GM12878 (cell line): Measurements from ENCODE around the gene PRICKLE3.
"Not testable (repeated sequence)": the region's sequence is repeated elsewhere in the genome, so short reads cannot be mapped to it uniquely, and the experiment has no call there.

Experiments
- BCL11A ChIP-seq: IDR thresholded peaks from 2 replicates; pipeline ENCODE4 v1.6.1; 2011; ENCODE audit warnings: low read depth, low read length
- BHLHE40 ChIP-seq, 2 experiments: fragments of 450-650 bp in 1 of 2; IDR thresholded peaks; 2 replicates each; pipeline ENCODE4 v1.6.1; 2011 to 2017; ENCODE audit warnings: low read depth in 2 of 2, borderline replicate concordance in 1 of 2, improper control_type of control experiment in 1 of 2, low read length in 1 of 2, mild to moderate bottlenecking in 1 of 2
- CEBPB ChIP-seq, 2 experiments: fragments of 150-350 bp in 1 of 2; IDR thresholded peaks; 2 replicates each; pipeline ENCODE4 v1.6.1; 2012 to 2014; ENCODE audit warnings: low read depth in 2 of 2, low read length in 2 of 2, borderline replicate concordance in 1 of 2, inconsistent platforms in 1 of 2
- EZH2 ChIP-seq: IDR thresholded peaks from 2 replicates; pipeline ENCODE4 v1.6.1; 2012; ENCODE audit warnings: low read depth, mild to moderate bottlenecking, control low read depth, inconsistent platforms, low read length, borderline replicate concordance; ENCODE audit not compliant: control insufficient read depth
- NRF1 ChIP-seq: conservative IDR thresholded peaks from 2 replicates; pipeline ENCODE4 v1.6.1; 2011; ENCODE audit warnings: mild to moderate bottlenecking, low read depth, low read length, improper control_type of control experiment
- POLR2A ChIP-seq: IDR thresholded peaks from 2 replicates; pipeline ENCODE4 v1.6.1; 2011; ENCODE audit warnings: low read depth, mild to moderate bottlenecking, low read length
- REST ChIP-seq: IDR thresholded peaks from 2 replicates; pipeline ENCODE4 v1.6.1; 2012; ENCODE audit warnings: mild to moderate bottlenecking, low read depth, low read length
- SIX5 ChIP-seq: IDR thresholded peaks from 2 replicates; pipeline ENCODE4 v1.6.1; 2011; ENCODE audit warnings: mild to moderate bottlenecking, low read depth, low read length, moderate library complexity; ENCODE audit not compliant: severe bottlenecking
- SREBF2 ChIP-seq: IDR thresholded peaks from 2 replicates; pipeline ENCODE4 v1.6.1; 2012; ENCODE audit warnings: mild to moderate bottlenecking, low read length
- ZNF24 ChIP-seq: fragments of 450-650 bp; IDR thresholded peaks from 2 replicates; pipeline ENCODE4 v1.6.1; 2017; ENCODE audit warnings: antibody characterized with exemption, mild to moderate bottlenecking
- ZNF592 ChIP-seq: fragments of 450-650 bp; IDR thresholded peaks from 2 replicates; pipeline ENCODE4 v1.6.1; 2017; ENCODE audit warnings: mild to moderate bottlenecking, moderate library complexity
- TF ChIP-seq, protein P1 (sequence below): fragments of 450-650 bp; IDR thresholded peaks from 2 replicates; pipeline ENCODE4 v1.6.1; 2017; ENCODE audit warnings: mild to moderate bottlenecking
- TF ChIP-seq, protein P2 (sequence below), 3 experiments: IDR thresholded peaks in 2 of 3; conservative IDR thresholded peaks in 1 of 3; 2 replicates each; pipeline ENCODE4 v1.5.1; 2011; ENCODE audit warnings: low read depth in 3 of 3, low read length in 3 of 3, mild to moderate bottlenecking in 3 of 3, control low read depth in 2 of 3, moderate library complexity in 2 of 3, inconsistent platforms in 1 of 3, mixed read lengths in 1 of 3; ENCODE audit not compliant: control insufficient read depth in 2 of 3, insufficient read depth in 1 of 3; ENCODE audit errors: extremely low read depth in 1 of 3

DNA sequence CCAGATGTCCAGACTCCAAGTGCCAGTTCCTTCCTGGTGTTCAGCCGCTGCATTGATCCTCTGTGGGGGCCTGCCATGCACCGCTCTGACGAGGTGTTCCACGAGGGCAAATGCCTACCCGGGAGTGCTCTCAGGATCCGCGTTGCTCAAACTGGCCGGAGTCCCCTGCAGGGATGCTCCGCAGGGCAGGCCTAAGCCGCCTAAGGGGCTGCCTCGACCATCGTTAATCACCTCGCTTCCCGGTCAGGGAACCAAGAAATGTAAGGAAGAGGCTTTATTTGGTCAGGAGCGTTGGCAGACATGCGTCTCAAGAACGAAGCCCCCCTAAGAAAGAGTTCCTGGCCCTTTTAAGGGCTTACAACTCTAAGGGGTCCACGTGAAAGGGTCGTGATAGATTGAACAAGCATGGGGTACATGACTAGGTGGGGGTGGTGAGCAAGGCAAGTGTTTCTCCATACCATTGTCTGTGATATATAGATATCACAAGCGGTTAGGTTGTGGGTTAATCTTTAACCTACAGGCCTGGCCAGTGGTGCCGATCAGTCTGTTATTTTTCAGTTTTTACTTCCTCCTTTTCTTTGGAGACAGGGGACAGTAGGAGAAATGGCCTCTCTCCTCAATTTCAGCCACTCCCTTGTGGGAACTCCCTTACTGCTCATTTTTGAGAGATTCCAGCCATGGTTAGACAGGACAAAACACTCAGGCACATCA is 37.6 kb downstream of the PRICKLE3 start:
- TF ChIP-seq NRF1; POLR2A; BHLHE40 (IDR thresholded peaks at IDR 0.05; ENCODE audit: borderline replicate concordance in 1 of 2, low read depth in 2 of 2, low read length in 1 of 2); ZNF592; EZH2; SIX5; ZNF24; CEBPB (IDR thresholded peaks at IDR 0.05; ENCODE audit: borderline replicate concordance in 1 of 2, low read depth in 2 of 2, low read length in 2 of 2); REST; SREBF2; BCL11A: not testable (repeated sequence)
- TF ChIP-seq, protein P1, sequence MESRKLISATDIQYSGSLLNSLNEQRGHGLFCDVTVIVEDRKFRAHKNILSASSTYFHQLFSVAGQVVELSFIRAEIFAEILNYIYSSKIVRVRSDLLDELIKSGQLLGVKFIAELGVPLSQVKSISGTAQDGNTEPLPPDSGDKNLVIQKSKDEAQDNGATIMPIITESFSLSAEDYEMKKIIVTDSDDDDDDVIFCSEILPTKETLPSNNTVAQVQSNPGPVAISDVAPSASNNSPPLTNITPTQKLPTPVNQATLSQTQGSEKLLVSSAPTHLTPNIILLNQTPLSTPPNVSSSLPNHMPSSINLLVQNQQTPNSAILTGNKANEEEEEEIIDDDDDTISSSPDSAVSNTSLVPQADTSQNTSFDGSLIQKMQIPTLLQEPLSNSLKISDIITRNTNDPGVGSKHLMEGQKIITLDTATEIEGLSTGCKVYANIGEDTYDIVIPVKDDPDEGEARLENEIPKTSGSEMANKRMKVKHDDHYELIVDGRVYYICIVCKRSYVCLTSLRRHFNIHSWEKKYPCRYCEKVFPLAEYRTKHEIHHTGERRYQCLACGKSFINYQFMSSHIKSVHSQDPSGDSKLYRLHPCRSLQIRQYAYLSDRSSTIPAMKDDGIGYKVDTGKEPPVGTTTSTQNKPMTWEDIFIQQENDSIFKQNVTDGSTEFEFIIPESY: not testable (repeated sequence)
- TF ChIP-seq, protein P2, sequence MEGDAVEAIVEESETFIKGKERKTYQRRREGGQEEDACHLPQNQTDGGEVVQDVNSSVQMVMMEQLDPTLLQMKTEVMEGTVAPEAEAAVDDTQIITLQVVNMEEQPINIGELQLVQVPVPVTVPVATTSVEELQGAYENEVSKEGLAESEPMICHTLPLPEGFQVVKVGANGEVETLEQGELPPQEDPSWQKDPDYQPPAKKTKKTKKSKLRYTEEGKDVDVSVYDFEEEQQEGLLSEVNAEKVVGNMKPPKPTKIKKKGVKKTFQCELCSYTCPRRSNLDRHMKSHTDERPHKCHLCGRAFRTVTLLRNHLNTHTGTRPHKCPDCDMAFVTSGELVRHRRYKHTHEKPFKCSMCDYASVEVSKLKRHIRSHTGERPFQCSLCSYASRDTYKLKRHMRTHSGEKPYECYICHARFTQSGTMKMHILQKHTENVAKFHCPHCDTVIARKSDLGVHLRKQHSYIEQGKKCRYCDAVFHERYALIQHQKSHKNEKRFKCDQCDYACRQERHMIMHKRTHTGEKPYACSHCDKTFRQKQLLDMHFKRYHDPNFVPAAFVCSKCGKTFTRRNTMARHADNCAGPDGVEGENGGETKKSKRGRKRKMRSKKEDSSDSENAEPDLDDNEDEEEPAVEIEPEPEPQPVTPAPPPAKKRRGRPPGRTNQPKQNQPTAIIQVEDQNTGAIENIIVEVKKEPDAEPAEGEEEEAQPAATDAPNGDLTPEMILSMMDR (IDR thresholded peaks at IDR 0.05 in 2 of 3, conservative IDR thresholded peaks at IDR 0.05 in 1 of 3; ENCODE audit: control insufficient read depth in 2 of 3, extremely low read depth in 1 of 3, insufficient read depth in 1 of 3, low read depth in 3 of 3, low read length in 3 of 3): not testable (repeated sequence)
